Neural cell (in vitro differentiated cells): ENCODE measurements around the gene DENND5B. TPM values are rescaled to one million over a fixed set of nuclear protein-coding genes. Genes with fewer than 3 reads are reported as not detected.
A peak's percentile ranks its signal among the peaks of the same experiment; 100 is the strongest.

Experiments
- H2AFZ ChIP-seq: fragments of 200-600, 300-800 bp; sonication (generic), shearing (Covaris generic); 2 replicates; pipeline ENCODE4 v1.6.0; 2014; ENCODE audit warnings: low read depth, mild to moderate bottlenecking, antibody characterized with exemption, low read length, moderate library complexity
- H3F3A ChIP-seq: fragments of 200-600 bp; shearing (Covaris generic); 2 replicates; pipeline ENCODE4 v1.6.1; 2016; ENCODE audit warnings: mild to moderate bottlenecking, moderate library complexity, mixed read lengths, antibody characterized with exemption, low read length; ENCODE audit not compliant: insufficient read depth, poor library complexity, severe bottlenecking
- H3K27ac ChIP-seq: fragments of 200-600, 300-800 bp; sonication (generic), shearing (Covaris generic); 2 replicates; pipeline ENCODE4 v1.5.1; 2014; ENCODE audit warnings: mild to moderate bottlenecking, low read length, moderate library complexity
- H3K27me3 ChIP-seq: fragments of 300-800, 200-600 bp; sonication (generic), shearing (Covaris generic); 2 replicates; pipeline ENCODE4 v1.6.0; 2014; ENCODE audit warnings: mild to moderate bottlenecking, low read depth, low read length, moderate library complexity; ENCODE audit not compliant: insufficient read depth
- H3K36me3 ChIP-seq: fragments of 300-800, 200-600 bp; sonication (generic), shearing (Covaris generic); 2 replicates; pipeline ENCODE4 v1.5.1; 2014; ENCODE audit warnings: mild to moderate bottlenecking, antibody characterized with exemption, low read length, moderate library complexity; ENCODE audit not compliant: insufficient read depth
- H3K4me2 ChIP-seq: fragments of 300-800, 200-600 bp; sonication (generic), shearing (Covaris generic); 2 replicates; pipeline ENCODE4 v1.6.0; 2014; ENCODE audit warnings: mild to moderate bottlenecking, low read length
- H3K4me3 ChIP-seq: fragments of 300-800, 200-600 bp; sonication (generic), shearing (Covaris generic); 2 replicates; pipeline ENCODE4 v1.5.1; 2014; ENCODE audit warnings: mild to moderate bottlenecking, low read length, moderate library complexity
- H3K79me2 ChIP-seq: fragments of 200-600 bp; shearing (Covaris generic); replicated peaks from 2 replicates; pipeline ENCODE4 v1.6.0; 2014; ENCODE audit warnings: mild to moderate bottlenecking, low read length, moderate library complexity; ENCODE audit not compliant: insufficient read depth
- H3K9ac ChIP-seq: fragments of 300-800, 200-600 bp; sonication (generic), shearing (Covaris generic); 2 replicates; pipeline ENCODE4 v1.6.1; 2016; ENCODE audit warnings: mild to moderate bottlenecking, low read length, mixed read lengths
- H3K9me2 ChIP-seq: fragments of 200-600 bp; shearing (Covaris generic); 2 replicates; pipeline ENCODE4 v1.6.1; 2016; ENCODE audit warnings: mild to moderate bottlenecking, low read length, mixed read lengths; ENCODE audit not compliant: insufficient read depth
- H3K9me3 ChIP-seq: fragments of 200-600, 300-800 bp; sonication (generic), shearing (Covaris generic); 2 replicates; pipeline ENCODE4 v1.6.1; 2016; ENCODE audit warnings: mild to moderate bottlenecking, mixed run types, low read length, moderate library complexity, mixed read lengths
- H4K20me1 ChIP-seq: fragments of 200-600 bp; shearing (Covaris generic); 2 replicates; pipeline ENCODE4 v1.6.1; 2016; ENCODE audit warnings: mild to moderate bottlenecking, mixed run types; ENCODE audit not compliant: insufficient read depth
- CTCF ChIP-seq: fragments of 450-650 bp; IDR thresholded peaks from 2 replicates; pipeline ENCODE4 v1.5.1; 2014; ENCODE audit warnings: antibody characterized with exemption, mild to moderate bottlenecking, moderate library complexity; ENCODE audit not compliant: poor library complexity, severe bottlenecking
- EP300 ChIP-seq: fragments of 450-650 bp; conservative IDR thresholded peaks from 2 replicates; pipeline ENCODE4 v1.6.1; 2014; ENCODE audit warnings: antibody characterized with exemption, mild to moderate bottlenecking, moderate library complexity; ENCODE audit not compliant: poor library complexity, severe bottlenecking
- EZH2 ChIP-seq: fragments of 200-600, 300-800 bp; shearing (Covaris generic), sonication (generic); IDR thresholded peaks from 2 replicates; pipeline ENCODE4 v1.6.1; 2014; ENCODE audit warnings: antibody characterized with exemption, low read length, borderline replicate concordance, mild to moderate bottlenecking; ENCODE audit not compliant: insufficient read depth, poor library complexity, severe bottlenecking
- MXI1 ChIP-seq: fragments of 450-650 bp; conservative IDR thresholded peaks from 2 replicates; pipeline ENCODE4 v1.6.1; 2014; ENCODE audit warnings: antibody characterized with exemption, mild to moderate bottlenecking; ENCODE audit not compliant: poor library complexity, severe bottlenecking
- POLR2AphosphoS5 ChIP-seq: IDR thresholded peaks from 2 replicates; pipeline ENCODE4 v1.6.1; 2012
- RAD21 ChIP-seq: fragments of 450-650 bp; conservative IDR thresholded peaks from 2 replicates; pipeline ENCODE4 v1.6.1; 2014; ENCODE audit warnings: antibody characterized with exemption, mild to moderate bottlenecking, moderate library complexity
- REST ChIP-seq: IDR thresholded peaks from 2 replicates; pipeline ENCODE4 v1.6.1; 2012; ENCODE audit warnings: borderline replicate concordance
- SMC3 ChIP-seq: fragments of 450-650 bp; conservative IDR thresholded peaks from 2 replicates; pipeline ENCODE4 v1.6.1; 2014; ENCODE audit warnings: antibody characterized with exemption, mild to moderate bottlenecking, moderate library complexity; ENCODE audit not compliant: poor library complexity
- TAF1 ChIP-seq: IDR thresholded peaks from 2 replicates; pipeline ENCODE4 v1.6.1; 2012; ENCODE audit warnings: low read depth
- polyA plus RNA-seq: library from polyadenylated mRNA; depleted of rRNA; stranded (reverse); fragments of >200 nt; gene quantifications from 2 replicates; pipeline ENCODE4 v1.2.3, GENCODE V29; 2014

DENND5B gene
- polyA plus RNA-seq, 1 donor from 2014 or later = 23.8 TPM

GRCh38 chr12:31518680-31519227 lies 72.2 kb downstream of the DENND5B start:
- Histone ChIP-seq H3K9me3 (no peaks in the 10 kb centered on the region), H3K4me2 (no peak overlapping the region), H3K27ac (no peak overlapping the region), H3K4me3 (peak overlapping the region; percentile 13), H3K9me2 (no peaks in the 10 kb centered on the region), H3K79me2 (peaks cover 44% of the 10 kb centered on the region), H4K20me1 (peaks cover 3% of the 10 kb centered on the region), H2AFZ (no peak overlapping the region), H3K36me3 (no peaks in the 10 kb centered on the region), H3K27me3 (no peaks in the 10 kb centered on the region), H3K9ac (no peak overlapping the region), H3F3A (peaks cover 5% of the 10 kb centered on the region)
- TF ChIP-seq SMC3 (no peak), EZH2 (no peak), EP300 (no peak), REST (no peak), MXI1 (no peak)

GRCh38 chr12:31517994-31518393 lies 72.9 kb downstream of the DENND5B start:
- no peak for TF ChIP-seq RAD21
- TF ChIP-seq EP300 = no peak
- no peak for TF ChIP-seq REST
- TF ChIP-seq EZH2 = no peak
- TF ChIP-seq SMC3 = no peak
- TF ChIP-seq POLR2AphosphoS5 = no peak
- no peak for TF ChIP-seq TAF1
- TF ChIP-seq CTCF = no peak
- TF ChIP-seq MXI1 = no peak
- peaks cover 41% of the 10 kb centered on the region for H3K79me2 ChIP-seq
- no peaks in the 10 kb centered on the region for H3K27me3 ChIP-seq
- peaks cover 3% of the 10 kb centered on the region for H4K20me1 ChIP-seq
- H3K9me2 ChIP-seq = no peaks in the 10 kb centered on the region
- H3F3A ChIP-seq = peaks cover 5% of the 10 kb centered on the region
- H3K4me2 ChIP-seq = no peak overlapping the region
- no peaks in the 10 kb centered on the region for H3K9me3 ChIP-seq
- no peak overlapping the region for H3K9ac ChIP-seq
- no peak overlapping the region for H3K27ac ChIP-seq
- no peaks in the 10 kb centered on the region for H3K36me3 ChIP-seq
- no peak overlapping the region for H3K4me3 ChIP-seq
- no peak overlapping the region for H2AFZ ChIP-seq
